ENCODE results near the gene TSSK2. TPM values are rescaled to one million over a fixed set of nuclear protein-coding genes. Genes with fewer than 3 reads are reported as not detected.
"Not testable (repeated sequence)": the region's sequence is repeated elsewhere in the genome, so short reads cannot be mapped to it uniquely, and the experiment has no call there.

TSSK2 gene
- polyA plus RNA-seq, 1 donor from 2014 or later: not detected

- Histone ChIP-seq H2AFZ (ENCODE audit: low read depth, low read length) (no peak overlapping the region), H3K9me2 (ENCODE audit: insufficient read depth, low read length) (no peaks in the 10 kb centered on the region), H3K4me3 (ENCODE audit: low read length) (no peak overlapping the region), H3K36me3 (ENCODE audit: insufficient read depth, low read length) (no peaks in the 10 kb centered on the region), H3K9me3 (ENCODE audit: low read length) (no peaks in the 10 kb centered on the region), H3K79me2 (replicated peaks; ENCODE audit: insufficient read depth, low read length) (no peaks in the 10 kb centered on the region), H3K4me2 (ENCODE audit: low read length) (no peak overlapping the region), H3K9ac (ENCODE audit: low read length) (no peak overlapping the region), H3K27ac (ENCODE audit: low read length) (no peak overlapping the region), H3F3A (ENCODE audit: insufficient read depth, low read length, poor library complexity, severe bottlenecking) (no peaks in the 10 kb centered on the region), H4K20me1 (ENCODE audit: insufficient read depth) (no peaks in the 10 kb centered on the region), H3K27me3 (ENCODE audit: insufficient read depth, low read depth, low read length) (no peaks in the 10 kb centered on the region)
- TF ChIP-seq EP300 (conservative IDR thresholded peaks at IDR 0.05; ENCODE audit: poor library complexity, severe bottlenecking): no peak
- no peak for TF ChIP-seq RAD21 (conservative IDR thresholded peaks at IDR 0.05)
- TF ChIP-seq REST (IDR thresholded peaks at IDR 0.05; ENCODE audit: borderline replicate concordance): no peak
- TF ChIP-seq CTCF (IDR thresholded peaks at IDR 0.05; ENCODE audit: poor library complexity, severe bottlenecking): no peak
- no peak for TF ChIP-seq POLR2AphosphoS5 (IDR thresholded peaks at IDR 0.05)
- no peak for TF ChIP-seq TAF1 (IDR thresholded peaks at IDR 0.05; ENCODE audit: low read depth)
- TF ChIP-seq MXI1 (conservative IDR thresholded peaks at IDR 0.05; ENCODE audit: poor library complexity, severe bottlenecking): no peak
- TF ChIP-seq EZH2 (IDR thresholded peaks at IDR 0.05; ENCODE audit: borderline replicate concordance, insufficient read depth, low read length, poor library complexity, severe bottlenecking): no peak
- TF ChIP-seq SMC3 (conservative IDR thresholded peaks at IDR 0.05; ENCODE audit: poor library complexity): no peak
Observed at GRCh38 chr22:19082101-19082500, 49.0 kb upstream of the TSSK2 start.

GRCh38 chr22:19082793-19083192 lies 48.3 kb upstream of the TSSK2 start:
- TF ChIP-seq CTCF (IDR thresholded peaks at IDR 0.05; ENCODE audit: poor library complexity, severe bottlenecking) (no peak), EZH2 (IDR thresholded peaks at IDR 0.05; ENCODE audit: borderline replicate concordance, insufficient read depth, low read length, poor library complexity, severe bottlenecking) (no peak)
- Histone ChIP-seq H3K27ac (ENCODE audit: low read length) (no peak overlapping the region), H3K4me2 (ENCODE audit: low read length) (no peak overlapping the region), H3F3A (ENCODE audit: insufficient read depth, low read length, poor library complexity, severe bottlenecking) (no peaks in the 10 kb centered on the region), H3K9ac (ENCODE audit: low read length) (no peak overlapping the region), H3K36me3 (ENCODE audit: insufficient read depth, low read length) (no peaks in the 10 kb centered on the region), H3K79me2 (replicated peaks; ENCODE audit: insufficient read depth, low read length) (no peaks in the 10 kb centered on the region), H3K4me3 (ENCODE audit: low read length) (no peak overlapping the region), H4K20me1 (ENCODE audit: insufficient read depth) (no peaks in the 10 kb centered on the region), H3K9me3 (ENCODE audit: low read length) (no peaks in the 10 kb centered on the region), H3K27me3 (ENCODE audit: insufficient read depth, low read depth, low read length) (no peaks in the 10 kb centered on the region), H2AFZ (ENCODE audit: low read depth, low read length) (no peak overlapping the region), H3K9me2 (ENCODE audit: insufficient read depth, low read length) (no peaks in the 10 kb centered on the region)

DNA sequence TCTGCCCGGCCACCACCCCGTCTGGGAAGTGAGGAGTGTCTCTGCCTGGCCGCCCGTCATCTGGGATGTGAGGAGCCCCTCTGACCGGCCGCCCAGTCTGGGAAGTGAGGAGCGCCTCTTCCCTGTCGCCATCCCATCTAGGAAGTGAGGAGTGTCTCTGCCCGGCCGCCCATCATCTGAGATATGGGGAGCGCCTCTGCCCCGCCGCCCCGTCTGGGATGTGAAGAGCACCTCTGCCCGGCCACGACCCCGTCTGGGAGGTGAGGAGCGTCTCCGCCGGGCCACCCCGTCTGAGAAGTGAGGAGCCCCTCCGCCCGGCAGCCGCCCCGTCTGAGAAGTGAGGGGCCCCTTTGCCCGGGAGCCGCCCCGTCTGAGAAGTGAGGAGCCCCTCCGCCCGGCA lies 47.0 kb upstream of the TSSK2 start:
- not testable (repeated sequence) for H3K9me3 ChIP-seq (ENCODE audit: low read length); H3K79me2 ChIP-seq (replicated peaks; ENCODE audit: insufficient read depth, low read length); H3K4me2 ChIP-seq (ENCODE audit: low read length); H3K9me2 ChIP-seq (ENCODE audit: insufficient read depth, low read length); H3K36me3 ChIP-seq (ENCODE audit: insufficient read depth, low read length); H3K27ac ChIP-seq (ENCODE audit: low read length); H3K27me3 ChIP-seq (ENCODE audit: insufficient read depth, low read depth, low read length); H2AFZ ChIP-seq (ENCODE audit: low read depth, low read length); H3K9ac ChIP-seq (ENCODE audit: low read length); H4K20me1 ChIP-seq (ENCODE audit: insufficient read depth); H3F3A ChIP-seq (ENCODE audit: insufficient read depth, low read length, poor library complexity, severe bottlenecking); H3K4me3 ChIP-seq (ENCODE audit: low read length)

- not testable (repeated sequence) for H3K4me2 ChIP-seq (ENCODE audit: low read length); H3K79me2 ChIP-seq (replicated peaks; ENCODE audit: insufficient read depth, low read length); H3K9me3 ChIP-seq (ENCODE audit: low read length); H3K27me3 ChIP-seq (ENCODE audit: insufficient read depth, low read depth, low read length); H3K9ac ChIP-seq (ENCODE audit: low read length); H3F3A ChIP-seq (ENCODE audit: insufficient read depth, low read length, poor library complexity, severe bottlenecking); H3K36me3 ChIP-seq (ENCODE audit: insufficient read depth, low read length); H4K20me1 ChIP-seq (ENCODE audit: insufficient read depth); H3K9me2 ChIP-seq (ENCODE audit: insufficient read depth, low read length); H2AFZ ChIP-seq (ENCODE audit: low read depth, low read length); H3K27ac ChIP-seq (ENCODE audit: low read length); H3K4me3 ChIP-seq (ENCODE audit: low read length)
Observed at GRCh38 chr22:19084586-19084985, 46.5 kb upstream of the TSSK2 start.

All from neural cell (in vitro differentiated cells).